OCI-LY3 (cell line): ENCODE data around the gene BCLAF1.

ENCODE experiments used
- EZH2phosphoT487 ChIP-seq: fragments of 200-600 bp; shearing (Covaris generic); IDR thresholded peaks from 2 replicates; pipeline ENCODE4 v1.6.1; 2018; ENCODE audit warnings: antibody characterized with exemption, mixed run types, low read depth
- TF ChIP-seq, protein P1 (sequence below): fragments of 200-600, 300-600 bp; sonication (generic); IDR thresholded peaks from 2 replicates; pipeline ENCODE4 v1.5.1; 2014; ENCODE audit warnings: antibody characterized with exemption, low read length, low read depth

DNA sequence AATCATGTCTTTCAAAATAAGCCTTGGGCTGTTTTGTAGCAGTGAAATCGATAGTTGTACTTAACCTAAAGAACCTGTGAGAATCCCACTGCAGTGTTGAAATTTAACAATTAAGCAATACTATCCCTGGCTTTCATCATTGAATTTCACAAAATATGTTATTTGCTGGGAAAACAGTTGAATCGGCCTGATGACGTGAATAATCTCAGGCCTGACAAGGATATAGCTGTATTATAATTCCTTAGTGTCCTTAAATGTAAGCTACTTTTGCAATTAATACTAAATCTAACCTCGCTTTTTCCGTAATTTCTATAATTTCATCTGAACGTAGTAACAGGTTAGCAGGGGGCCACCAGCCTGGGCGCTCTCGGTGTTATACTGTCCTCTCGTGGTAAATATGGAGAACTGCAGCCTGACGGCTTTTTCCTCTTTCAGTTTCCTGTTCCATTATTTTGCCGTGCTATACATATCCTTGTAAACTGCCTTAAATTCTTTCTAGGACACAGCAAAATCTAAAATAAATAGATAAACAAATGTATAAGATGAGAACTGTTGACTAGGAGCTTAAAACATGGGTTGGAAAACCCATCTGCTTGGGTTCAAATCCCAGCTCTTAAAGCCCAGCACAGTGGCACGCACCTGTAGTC is 63.5 kb downstream of the BCLAF1 start:
- TF ChIP-seq, protein P1, sequence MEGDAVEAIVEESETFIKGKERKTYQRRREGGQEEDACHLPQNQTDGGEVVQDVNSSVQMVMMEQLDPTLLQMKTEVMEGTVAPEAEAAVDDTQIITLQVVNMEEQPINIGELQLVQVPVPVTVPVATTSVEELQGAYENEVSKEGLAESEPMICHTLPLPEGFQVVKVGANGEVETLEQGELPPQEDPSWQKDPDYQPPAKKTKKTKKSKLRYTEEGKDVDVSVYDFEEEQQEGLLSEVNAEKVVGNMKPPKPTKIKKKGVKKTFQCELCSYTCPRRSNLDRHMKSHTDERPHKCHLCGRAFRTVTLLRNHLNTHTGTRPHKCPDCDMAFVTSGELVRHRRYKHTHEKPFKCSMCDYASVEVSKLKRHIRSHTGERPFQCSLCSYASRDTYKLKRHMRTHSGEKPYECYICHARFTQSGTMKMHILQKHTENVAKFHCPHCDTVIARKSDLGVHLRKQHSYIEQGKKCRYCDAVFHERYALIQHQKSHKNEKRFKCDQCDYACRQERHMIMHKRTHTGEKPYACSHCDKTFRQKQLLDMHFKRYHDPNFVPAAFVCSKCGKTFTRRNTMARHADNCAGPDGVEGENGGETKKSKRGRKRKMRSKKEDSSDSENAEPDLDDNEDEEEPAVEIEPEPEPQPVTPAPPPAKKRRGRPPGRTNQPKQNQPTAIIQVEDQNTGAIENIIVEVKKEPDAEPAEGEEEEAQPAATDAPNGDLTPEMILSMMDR, result peak; percentile 93
- no peak for TF ChIP-seq EZH2phosphoT487
